Left hindlimb (tissue), 1 donor: ENCODE measurements around the gene CD82.
"Not testable (repeated sequence)": the region's sequence is repeated elsewhere in the genome, so short reads cannot be mapped to it uniquely, and the experiment has no call there.

ENCODE experiments used
- DNase-seq: peaks from one replicate; pipeline ENCODE4 v3.0.0-alpha.2; 2018

The CD82 gene

GRCh38 chr11:44637487-44637886 lies 72.0 kb downstream of the CD82 start:
- no peak for DNase-seq

GRCh38 chr11:44638032-44638431 lies 72.6 kb downstream of the CD82 start:
- no peak for DNase-seq

- no peak for DNase-seq
Measured at GRCh38 chr11:44643217-44643616, 77.8 kb downstream of the CD82 start.

GRCh38 chr11:44645827-44646226 lies 80.4 kb downstream of the CD82 start:
- DNase-seq: no peak

- DNase-seq: not testable (repeated sequence)
Measured at GRCh38 chr11:44647255-44647955, 81.9 kb downstream of the CD82 start.

- DNase-seq: no peak
Measured at GRCh38 chr11:44648109-44648508, 82.6 kb downstream of the CD82 start.

- no peak for DNase-seq
Measured at GRCh38 chr11:44651535-44652155, 86.2 kb downstream of the CD82 start.

- no peak for DNase-seq
Measured at GRCh38 chr11:44652901-44653644, 87.6 kb downstream of the CD82 start.

- DNase-seq: no peak
Measured at GRCh38 chr11:44654057-44654456, 88.6 kb downstream of the CD82 start.

GRCh38 chr11:44654596-44654995 lies 89.1 kb downstream of the CD82 start:
- DNase-seq: no peak

GRCh38 chr11:44657836-44658505 lies 92.5 kb downstream of the CD82 start:
- no peak for DNase-seq

- no peak for DNase-seq
Measured at GRCh38 chr11:44658506-44658850, 93.0 kb downstream of the CD82 start.

GRCh38 chr11:44659641-44660040 lies 94.2 kb downstream of the CD82 start:
- DNase-seq: no peak

- not testable (repeated sequence) for DNase-seq
Measured at GRCh38 chr11:44660535-44660934, 95.1 kb downstream of the CD82 start.

GRCh38 chr11:44661311-44661717 lies 95.9 kb downstream of the CD82 start:
- no peak for DNase-seq
